GM12878 (cell line): ENCODE results near the gene GDI2.

ENCODE experiments used
- CEBPB ChIP-seq, 2 experiments: fragments of 150-350 bp in 1 of 2; IDR thresholded peaks; 2 replicates each; pipeline ENCODE4 v1.6.1; 2012 to 2014; ENCODE audit warnings: low read depth in 2 of 2, low read length in 2 of 2, borderline replicate concordance in 1 of 2, inconsistent platforms in 1 of 2
- MAX ChIP-seq: IDR thresholded peaks from 2 replicates; pipeline ENCODE4 v1.6.1; 2012; ENCODE audit warnings: low read depth, low read length, improper control_type of control experiment
- NBN ChIP-seq: fragments of 450-650 bp; IDR thresholded peaks from 2 replicates; pipeline ENCODE4 v1.6.1; 2016
- NFYB ChIP-seq: IDR thresholded peaks from 2 replicates; pipeline ENCODE4 v1.6.1; 2011; ENCODE audit warnings: low read depth, mild to moderate bottlenecking, low read length, improper control_type of control experiment, moderate library complexity; ENCODE audit not compliant: insufficient read depth
- POLR2A ChIP-seq: IDR thresholded peaks from 2 replicates; pipeline ENCODE4 v1.6.1; 2011; ENCODE audit warnings: low read depth, mild to moderate bottlenecking, low read length
- RCOR1 ChIP-seq: conservative IDR thresholded peaks from 2 replicates; pipeline ENCODE4 v1.6.1; 2012; ENCODE audit warnings: low read depth, low read length, improper control_type of control experiment
- RFX5 ChIP-seq: IDR thresholded peaks from 2 replicates; pipeline ENCODE4 v1.6.1; 2011; ENCODE audit warnings: low read depth, low read length, improper control_type of control experiment
- SREBF2 ChIP-seq: IDR thresholded peaks from 2 replicates; pipeline ENCODE4 v1.6.1; 2012; ENCODE audit warnings: mild to moderate bottlenecking, low read length

GRCh38 chr10:5805711-5806110 lies 7.5 kb downstream of the GDI2 start:
- TF ChIP-seq RCOR1 (no peak), POLR2A (no peak), RFX5 (no peak), CEBPB (IDR thresholded peaks at IDR 0.05; ENCODE audit: borderline replicate concordance in 1 of 2, low read depth in 2 of 2, low read length in 2 of 2) (no peak), NBN (no peak), NFYB (no peak), SREBF2 (no peak), MAX (no peak)
